T-helper 2 cell treated with Interferon-gamma antibody and Interleukin-4, amounts not matched to agents 5 μg/mL and 100 μg/mL, for 36 hours (primary cell): ENCODE results near the gene FBXO31.

Experiments used
- DNase-seq: peaks from one replicate; pipeline ENCODE4 v3.0.0; 2021; ENCODE audit warnings: low spot score
- H3K27ac Mint-ChIP-seq: one replicate; pipeline ENCODE4 v1.8.0; 2021; ENCODE audit warnings: mild to moderate bottlenecking, mixed read lengths
- H3K27me3 Mint-ChIP-seq: one replicate; pipeline ENCODE4 v1.8.0; 2021; ENCODE audit warnings: low read depth, mixed read lengths
- H3K36me3 Mint-ChIP-seq: one replicate; pipeline ENCODE4 v1.8.0; 2021; ENCODE audit warnings: low read depth, mixed read lengths
- H3K4me1 Mint-ChIP-seq: one replicate; pipeline ENCODE4 v1.8.0; 2021; ENCODE audit warnings: low read depth, mixed read lengths
- H3K4me3 Mint-ChIP-seq: one replicate; pipeline ENCODE4 v1.8.0; 2022; ENCODE audit warnings: mild to moderate bottlenecking, moderate library complexity, mixed read lengths
- H3K9me3 Mint-ChIP-seq: one replicate; pipeline ENCODE4 v1.8.0; 2021; ENCODE audit warnings: mixed read lengths

The FBXO31 gene

GRCh38 chr16:87383505-87384161, at the start of gene FBXO31:
FBXO31 (minus strand) TSS chr16:87383776; CDS start chr16:87383744, 32 bp downstream.
- Mint-ChIP-seq H3K9me3 (no peaks in the 10 kb centered on the region), H3K36me3 (peaks cover 13% of the 10 kb centered on the region), H3K4me1 (peaks cover 48% of the 10 kb centered on the region), H3K27ac (peak within 1 kb of the TSS; percentile 97), H3K27me3 (peaks cover 2% of the 10 kb centered on the region), H3K4me3 (peak within 1 kb of the TSS; percentile 91)
- DNase-seq = peak; percentile 90

GRCh38 chr16:87432330-87432915, 48.8 kb upstream of the FBXO31 start:
- Mint-ChIP-seq H3K4me3 (no peak overlapping the region), H3K4me1 (peaks cover 9% of the 10 kb centered on the region), H3K36me3 (no peaks in the 10 kb centered on the region), H3K27me3 (peaks cover 3% of the 10 kb centered on the region), H3K27ac (no peak overlapping the region), H3K9me3 (no peaks in the 10 kb centered on the region)
- no peak for DNase-seq

GRCh38 chr16:87431926-87432325, 48.4 kb upstream of the FBXO31 start:
- Mint-ChIP-seq H3K36me3 (no peaks in the 10 kb centered on the region), H3K27me3 (peaks cover 3% of the 10 kb centered on the region), H3K4me1 (peaks cover 9% of the 10 kb centered on the region), H3K27ac (no peak overlapping the region), H3K4me3 (no peak overlapping the region), H3K9me3 (no peaks in the 10 kb centered on the region)
- DNase-seq = no peak

- H3K4me1 Mint-ChIP-seq = no peaks in the 10 kb centered on the region
- H3K4me3 Mint-ChIP-seq = no peak overlapping the region
- peaks cover 2% of the 10 kb centered on the region for H3K36me3 Mint-ChIP-seq
- H3K27ac Mint-ChIP-seq = no peak overlapping the region
- no peak for DNase-seq
- no peaks in the 10 kb centered on the region for H3K9me3 Mint-ChIP-seq
- H3K27me3 Mint-ChIP-seq = no peaks in the 10 kb centered on the region
Observed at GRCh38 chr16:87426423-87427215, 43.0 kb upstream of the FBXO31 start.

- no peak overlapping the region for H3K4me3 Mint-ChIP-seq
- DNase-seq = no peak
- H3K36me3 Mint-ChIP-seq = peaks cover 2% of the 10 kb centered on the region
- no peak overlapping the region for H3K27ac Mint-ChIP-seq
- no peaks in the 10 kb centered on the region for H3K27me3 Mint-ChIP-seq
- no peaks in the 10 kb centered on the region for H3K4me1 Mint-ChIP-seq
- no peaks in the 10 kb centered on the region for H3K9me3 Mint-ChIP-seq
Observed at GRCh38 chr16:87425941-87426340, 42.4 kb upstream of the FBXO31 start.

- no peak for DNase-seq
- H3K27me3 Mint-ChIP-seq = no peaks in the 10 kb centered on the region
- H3K4me3 Mint-ChIP-seq = no peak overlapping the region
- H3K36me3 Mint-ChIP-seq = peaks cover 2% of the 10 kb centered on the region
- H3K9me3 Mint-ChIP-seq = no peaks in the 10 kb centered on the region
- no peak overlapping the region for H3K27ac Mint-ChIP-seq
- H3K4me1 Mint-ChIP-seq = no peaks in the 10 kb centered on the region
Observed at GRCh38 chr16:87424266-87424665, 40.7 kb upstream of the FBXO31 start.

- H3K36me3 Mint-ChIP-seq = peaks cover 2% of the 10 kb centered on the region
- DNase-seq = no peak
- H3K4me1 Mint-ChIP-seq = no peaks in the 10 kb centered on the region
- no peaks in the 10 kb centered on the region for H3K27me3 Mint-ChIP-seq
- no peaks in the 10 kb centered on the region for H3K9me3 Mint-ChIP-seq
- no peak overlapping the region for H3K4me3 Mint-ChIP-seq
- H3K27ac Mint-ChIP-seq = no peak overlapping the region
Observed at GRCh38 chr16:87423429-87423828, 39.9 kb upstream of the FBXO31 start.

- Mint-ChIP-seq H3K9me3 (no peaks in the 10 kb centered on the region), H3K27ac (no peak overlapping the region), H3K36me3 (peaks cover 2% of the 10 kb centered on the region), H3K4me1 (no peaks in the 10 kb centered on the region), H3K27me3 (no peaks in the 10 kb centered on the region), H3K4me3 (no peak overlapping the region)
- DNase-seq = no peak
Observed at GRCh38 chr16:87422106-87422505, 38.5 kb upstream of the FBXO31 start.

GRCh38 chr16:87421003-87421912, 37.7 kb upstream of the FBXO31 start:
- Mint-ChIP-seq H3K4me1 (no peaks in the 10 kb centered on the region), H3K36me3 (peaks cover 2% of the 10 kb centered on the region), H3K27me3 (no peaks in the 10 kb centered on the region), H3K4me3 (no peak overlapping the region), H3K27ac (no peak overlapping the region), H3K9me3 (no peaks in the 10 kb centered on the region)
- no peak for DNase-seq

GRCh38 chr16:87420026-87421002, 36.7 kb upstream of the FBXO31 start:
- H3K4me3 Mint-ChIP-seq = no peak overlapping the region

GRCh38 chr16:87418644-87419043, 35.1 kb upstream of the FBXO31 start:
- DNase-seq = no peak
- no peaks in the 10 kb centered on the region for H3K27me3 Mint-ChIP-seq
- no peaks in the 10 kb centered on the region for H3K9me3 Mint-ChIP-seq
- no peak overlapping the region for H3K27ac Mint-ChIP-seq
- H3K4me3 Mint-ChIP-seq = no peak overlapping the region
- no peaks in the 10 kb centered on the region for H3K4me1 Mint-ChIP-seq
- peaks cover 4% of the 10 kb centered on the region for H3K36me3 Mint-ChIP-seq

More at GRCh38 chr16:87420026-87421002, 36.7 kb upstream of the FBXO31 start:
- Mint-ChIP-seq H3K4me1 (no peaks in the 10 kb centered on the region), H3K36me3 (peaks cover 2% of the 10 kb centered on the region), H3K27ac (no peak overlapping the region), H3K9me3 (no peaks in the 10 kb centered on the region), H3K27me3 (no peaks in the 10 kb centered on the region)
- DNase-seq = no peak

GRCh38 chr16:87418216-87418615, 34.6 kb upstream of the FBXO31 start:
- no peak overlapping the region for H3K4me3 Mint-ChIP-seq
- no peak for DNase-seq
- no peaks in the 10 kb centered on the region for H3K9me3 Mint-ChIP-seq
- H3K4me1 Mint-ChIP-seq = no peaks in the 10 kb centered on the region
- H3K36me3 Mint-ChIP-seq = peaks cover 5% of the 10 kb centered on the region
- H3K27ac Mint-ChIP-seq = no peak overlapping the region
- H3K27me3 Mint-ChIP-seq = no peaks in the 10 kb centered on the region

GRCh38 chr16:87417528-87417910, 33.9 kb upstream of the FBXO31 start:
- no peak for DNase-seq
- no peak overlapping the region for H3K27ac Mint-ChIP-seq

More at GRCh38 chr16:87417528-87417910, 33.9 kb upstream of the FBXO31 start:
- Mint-ChIP-seq H3K4me1 (no peaks in the 10 kb centered on the region), H3K27me3 (no peaks in the 10 kb centered on the region), H3K36me3 (peaks cover 5% of the 10 kb centered on the region), H3K4me3 (no peak overlapping the region), H3K9me3 (no peaks in the 10 kb centered on the region)
